Muscle layer of duodenum (tissue), 2 donors: ENCODE measurements around the gene DPPA2.

Source experiments
- H3K27ac ChIP-seq: one replicate; pipeline ENCODE4 v1.7.0; 2013; ENCODE audit warnings: mild to moderate bottlenecking, low read length
- H3K27me3 ChIP-seq: one replicate; pipeline ENCODE4 v1.7.0; 2013; ENCODE audit warnings: low read depth, mild to moderate bottlenecking, control low read depth, low read length
- H3K36me3 ChIP-seq, 2 donors: one replicate each; pipeline ENCODE4 v1.7.0; 2013; ENCODE audit warnings: low read length in 2 of 2, control low read depth in 1 of 2, mild to moderate bottlenecking in 1 of 2; ENCODE audit not compliant: insufficient read depth in 2 of 2, control insufficient read depth in 1 of 2
- H3K4me1 ChIP-seq, 2 donors: one replicate each; pipeline ENCODE4 v1.7.0; 2013; ENCODE audit warnings: low read length in 2 of 2, mild to moderate bottlenecking in 2 of 2, control low read depth in 1 of 2, moderate library complexity in 1 of 2; ENCODE audit not compliant: insufficient read depth in 2 of 2, control insufficient read depth in 1 of 2
- H3K4me3 ChIP-seq, 2 donors: one replicate each; pipeline ENCODE4 v1.7.0; 2013; ENCODE audit warnings: low read length in 2 of 2, low read depth in 1 of 2, mild to moderate bottlenecking in 1 of 2
- H3K9me3 ChIP-seq, 2 donors: one replicate each; pipeline ENCODE4 v1.7.0; 2013; ENCODE audit warnings: low read length in 2 of 2, control low read depth in 1 of 2, mild to moderate bottlenecking in 1 of 2; ENCODE audit not compliant: control insufficient read depth in 1 of 2
- donor health status: healthy.

The DPPA2 gene

GRCh38 chr3:109339714-109340648, 23.7 kb upstream of the DPPA2 start:
- Histone ChIP-seq H3K27me3 (no peaks in the 10 kb centered on the region), H3K9me3 (no peaks in the 10 kb centered on the region), H3K4me1 (peaks cover 0 to 3% of the 10 kb centered on the region in 2 donors), H3K36me3 (no peaks in the 10 kb centered on the region), H3K27ac (no peak overlapping the region), H3K4me3 (no peak overlapping the region)

- no peaks in the 10 kb centered on the region for H3K36me3 ChIP-seq
- no peak overlapping the region for H3K4me3 ChIP-seq
- no peaks in the 10 kb centered on the region for H3K9me3 ChIP-seq
- no peak overlapping the region for H3K27ac ChIP-seq
- no peaks in the 10 kb centered on the region for H3K27me3 ChIP-seq
- peaks cover 0 to 3% of the 10 kb centered on the region in 2 donors for H3K4me1 ChIP-seq
Measured at GRCh38 chr3:109339197-109339596, 22.9 kb upstream of the DPPA2 start.

GRCh38 chr3:109338322-109338721, 22.0 kb upstream of the DPPA2 start:
- Histone ChIP-seq H3K27ac (no peak overlapping the region), H3K36me3 (no peaks in the 10 kb centered on the region), H3K27me3 (no peaks in the 10 kb centered on the region), H3K4me1 (peaks cover 0 to 3% of the 10 kb centered on the region in 2 donors), H3K9me3 (no peaks in the 10 kb centered on the region), H3K4me3 (no peak overlapping the region)

GRCh38 chr3:109337393-109337792, 21.1 kb upstream of the DPPA2 start, which contains the start of gene DPPA4:
TSS of gene DPPA4 (minus strand) at chr3:109337546. CDS start at chr3:109337517, 29 bp downstream.
- H3K36me3 ChIP-seq, result no peaks in the 10 kb centered on the region
- H3K4me1 ChIP-seq, result peaks cover 0 to 3% of the 10 kb centered on the region in 2 donors
- peak within 1 kb of the TSS; percentile 57 to 68 for H3K4me3 ChIP-seq
- H3K27ac ChIP-seq, result no peak within 1 kb of the TSS
- no peaks in the 10 kb centered on the region for H3K27me3 ChIP-seq
- no peaks in the 10 kb centered on the region for H3K9me3 ChIP-seq

- Histone ChIP-seq H3K36me3 (no peaks in the 10 kb centered on the region), H3K4me1 (peaks cover 0 to 3% of the 10 kb centered on the region in 2 donors), H3K27ac (no peak overlapping the region), H3K9me3 (no peaks in the 10 kb centered on the region), H3K4me3 (peak overlapping the region; percentile 57 to 68), H3K27me3 (no peaks in the 10 kb centered on the region)
Measured at GRCh38 chr3:109336291-109336861, 20.1 kb upstream of the DPPA2 start.

- no peaks in the 10 kb centered on the region for H3K9me3 ChIP-seq
- H3K36me3 ChIP-seq, result no peaks in the 10 kb centered on the region
- no peak overlapping the region for H3K27ac ChIP-seq
- no peaks in the 10 kb centered on the region for H3K27me3 ChIP-seq
- no peak overlapping the region for H3K4me3 ChIP-seq
- peaks cover 0 to 3% of the 10 kb centered on the region in 2 donors for H3K4me1 ChIP-seq
Measured at GRCh38 chr3:109334572-109334971, 18.3 kb upstream of the DPPA2 start.

GRCh38 chr3:109331692-109332091, 15.4 kb upstream of the DPPA2 start:
- Histone ChIP-seq H3K4me3 (no peak overlapping the region), H3K27ac (no peak overlapping the region), H3K4me1 (peaks cover 0 to 3% of the 10 kb centered on the region in 2 donors), H3K36me3 (no peaks in the 10 kb centered on the region), H3K9me3 (no peaks in the 10 kb centered on the region), H3K27me3 (no peaks in the 10 kb centered on the region)

- H3K4me1 ChIP-seq, result no peaks in the 10 kb centered on the region
- no peak overlapping the region for H3K27ac ChIP-seq
- H3K9me3 ChIP-seq, result no peaks in the 10 kb centered on the region
- no peaks in the 10 kb centered on the region for H3K27me3 ChIP-seq
- no peak overlapping the region for H3K4me3 ChIP-seq
- H3K36me3 ChIP-seq, result no peaks in the 10 kb centered on the region
Measured at GRCh38 chr3:109330405-109330804, 14.1 kb upstream of the DPPA2 start.

GRCh38 chr3:109328202-109328601, 11.9 kb upstream of the DPPA2 start:
- H3K4me3 ChIP-seq, result no peak overlapping the region
- no peaks in the 10 kb centered on the region for H3K4me1 ChIP-seq
- H3K27ac ChIP-seq, result no peak overlapping the region
- no peaks in the 10 kb centered on the region for H3K27me3 ChIP-seq
- no peaks in the 10 kb centered on the region for H3K36me3 ChIP-seq
- H3K9me3 ChIP-seq, result no peaks in the 10 kb centered on the region

GRCh38 chr3:109325657-109326056, 9.3 kb upstream of the DPPA2 start:
- Histone ChIP-seq H3K27ac (no peak overlapping the region), H3K4me3 (no peak overlapping the region), H3K9me3 (no peaks in the 10 kb centered on the region), H3K4me1 (no peaks in the 10 kb centered on the region), H3K36me3 (no peaks in the 10 kb centered on the region), H3K27me3 (no peaks in the 10 kb centered on the region)

- Histone ChIP-seq H3K36me3 (no peaks in the 10 kb centered on the region), H3K27ac (no peak overlapping the region), H3K4me1 (no peaks in the 10 kb centered on the region)
Measured at GRCh38 chr3:109325109-109325508, 8.8 kb upstream of the DPPA2 start.

More at GRCh38 chr3:109325109-109325508, 8.8 kb upstream of the DPPA2 start:
- no peak overlapping the region for H3K4me3 ChIP-seq
- no peaks in the 10 kb centered on the region for H3K9me3 ChIP-seq
- H3K27me3 ChIP-seq, result no peaks in the 10 kb centered on the region
